LNCaP clone FGC (cell line): ENCODE results near the gene MZT1.
"Not testable (repeated sequence)": the region's sequence is repeated elsewhere in the genome, so short reads cannot be mapped to it uniquely, and the experiment has no call there.

Source experiments
- DNase-seq: peaks from one replicate; pipeline ENCODE4 v3.0.0-alpha.2; 2011; ENCODE audit warnings: low read depth
- H3K4me3 ChIP-seq: 2 replicates; pipeline ENCODE4 v1.5.1; 2011; ENCODE audit warnings: mild to moderate bottlenecking, low read depth, low read length, control low read depth
- TF ChIP-seq, protein P1 (sequence below): IDR thresholded peaks from 2 replicates; pipeline ENCODE4 v1.5.1; 2012; ENCODE audit warnings: mild to moderate bottlenecking; ENCODE audit not compliant: control insufficient read depth, insufficient read depth; ENCODE audit errors: extremely low read depth

Gene MZT1

DNA sequence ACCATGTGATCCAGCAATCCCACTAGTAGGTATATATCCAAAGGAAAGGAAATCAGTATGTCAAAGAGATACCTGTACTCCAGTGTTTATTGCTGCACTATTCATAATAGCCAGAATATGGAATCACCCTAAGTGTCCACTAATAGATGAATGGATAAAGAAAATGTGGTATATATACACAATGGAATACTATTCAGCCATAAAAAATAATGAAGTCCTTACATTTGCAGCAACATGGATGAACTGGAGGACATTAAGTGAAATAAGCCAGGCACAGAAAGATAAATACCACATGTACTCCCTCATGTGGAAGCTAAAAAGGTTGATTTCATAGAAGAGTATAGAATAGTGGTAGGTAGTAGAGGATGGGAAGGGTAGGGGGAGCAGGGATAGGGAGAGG is 23.8 kb upstream of the MZT1 start:
- DNase-seq = no peak
- no peak overlapping the region for H3K4me3 ChIP-seq
- TF ChIP-seq, protein P1, sequence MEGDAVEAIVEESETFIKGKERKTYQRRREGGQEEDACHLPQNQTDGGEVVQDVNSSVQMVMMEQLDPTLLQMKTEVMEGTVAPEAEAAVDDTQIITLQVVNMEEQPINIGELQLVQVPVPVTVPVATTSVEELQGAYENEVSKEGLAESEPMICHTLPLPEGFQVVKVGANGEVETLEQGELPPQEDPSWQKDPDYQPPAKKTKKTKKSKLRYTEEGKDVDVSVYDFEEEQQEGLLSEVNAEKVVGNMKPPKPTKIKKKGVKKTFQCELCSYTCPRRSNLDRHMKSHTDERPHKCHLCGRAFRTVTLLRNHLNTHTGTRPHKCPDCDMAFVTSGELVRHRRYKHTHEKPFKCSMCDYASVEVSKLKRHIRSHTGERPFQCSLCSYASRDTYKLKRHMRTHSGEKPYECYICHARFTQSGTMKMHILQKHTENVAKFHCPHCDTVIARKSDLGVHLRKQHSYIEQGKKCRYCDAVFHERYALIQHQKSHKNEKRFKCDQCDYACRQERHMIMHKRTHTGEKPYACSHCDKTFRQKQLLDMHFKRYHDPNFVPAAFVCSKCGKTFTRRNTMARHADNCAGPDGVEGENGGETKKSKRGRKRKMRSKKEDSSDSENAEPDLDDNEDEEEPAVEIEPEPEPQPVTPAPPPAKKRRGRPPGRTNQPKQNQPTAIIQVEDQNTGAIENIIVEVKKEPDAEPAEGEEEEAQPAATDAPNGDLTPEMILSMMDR = no peak

DNA sequence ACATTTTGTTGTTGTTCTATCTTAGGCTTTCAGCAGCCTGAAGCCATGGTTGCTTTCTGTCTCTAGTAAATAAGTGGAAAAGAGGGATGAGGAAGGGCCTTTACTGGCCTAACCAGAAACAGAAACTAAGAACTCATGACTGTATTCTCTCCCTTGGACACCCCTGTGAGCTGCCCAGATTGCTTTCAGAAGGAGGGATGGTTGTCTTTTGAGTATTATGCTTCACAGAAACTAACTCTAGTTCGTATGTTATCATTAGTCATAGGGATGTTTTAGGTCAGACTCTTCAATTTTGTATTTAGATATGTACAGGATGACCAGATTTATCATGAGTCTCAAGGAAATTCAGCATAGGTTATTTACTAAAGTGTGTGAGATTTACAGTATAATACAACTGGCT is 17.8 kb upstream of the MZT1 start:
- no peak for DNase-seq
- TF ChIP-seq, protein P1 = no peak
- no peak overlapping the region for H3K4me3 ChIP-seq

DNA sequence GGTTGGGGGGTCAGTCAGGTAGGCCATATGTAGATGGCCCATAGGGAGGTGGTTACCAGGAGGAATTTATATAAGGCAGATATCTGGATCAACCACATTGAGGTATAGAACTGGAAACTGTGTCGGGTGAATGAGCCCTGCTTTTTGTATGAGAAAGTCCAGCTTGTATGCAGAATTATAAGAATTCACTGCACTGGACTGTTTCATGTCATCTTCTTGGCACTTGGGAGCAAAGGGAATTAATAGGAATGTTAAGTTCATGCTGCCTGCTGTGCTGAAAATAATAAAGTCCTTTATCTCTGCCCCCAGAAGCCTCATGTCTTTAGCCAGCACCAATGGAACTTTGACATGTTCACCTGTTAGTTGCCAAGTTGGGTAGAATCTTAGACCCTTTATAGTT is 12.6 kb upstream of the MZT1 start:
- TF ChIP-seq, protein P1 = no peak
- DNase-seq = no peak
- no peak overlapping the region for H3K4me3 ChIP-seq

DNA sequence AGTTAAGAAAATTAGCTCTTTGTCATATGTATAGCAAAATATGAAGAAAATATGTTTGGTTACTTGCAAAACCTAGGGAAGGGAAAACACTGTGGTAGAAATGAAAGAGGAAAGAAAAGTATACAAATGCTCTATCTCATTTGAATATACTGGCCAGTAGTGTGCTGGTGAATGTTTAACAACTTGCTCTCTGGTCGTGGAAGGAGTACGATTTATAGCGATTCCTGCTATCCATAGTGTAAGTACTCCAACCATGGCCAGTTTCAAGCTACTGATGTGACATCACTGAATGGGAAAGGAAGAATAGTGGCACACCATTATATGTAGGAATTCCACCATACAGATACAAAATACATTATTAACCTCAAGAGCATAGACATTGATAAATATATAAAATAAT is 9.6 kb upstream of the MZT1 start:
- DNase-seq = no peak

DNA sequence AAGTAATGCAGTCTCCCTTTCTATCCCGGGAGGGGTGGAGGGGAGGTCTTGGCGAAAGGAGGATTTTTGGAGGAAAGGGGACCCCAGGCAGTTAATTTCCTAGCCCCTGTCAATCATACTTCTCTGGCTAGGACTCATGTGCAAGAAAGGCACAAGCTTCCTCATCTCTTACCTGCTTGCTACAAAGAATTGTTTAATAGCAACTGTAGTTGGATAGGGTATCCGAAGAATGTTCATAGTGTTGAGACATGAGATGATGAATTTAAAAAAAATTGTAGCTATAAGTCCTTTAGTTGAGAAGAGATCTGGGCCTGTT is 819 bp upstream of the MZT1 start:
- peak overlapping the region; percentile 76 for H3K4me3 ChIP-seq
- TF ChIP-seq, protein P1 = no peak
- no peak for DNase-seq

More for the DNA sequence above, 9.6 kb upstream of the MZT1 start:
- H3K4me3 ChIP-seq = no peak overlapping the region
- TF ChIP-seq, protein P1 = no peak

DNA sequence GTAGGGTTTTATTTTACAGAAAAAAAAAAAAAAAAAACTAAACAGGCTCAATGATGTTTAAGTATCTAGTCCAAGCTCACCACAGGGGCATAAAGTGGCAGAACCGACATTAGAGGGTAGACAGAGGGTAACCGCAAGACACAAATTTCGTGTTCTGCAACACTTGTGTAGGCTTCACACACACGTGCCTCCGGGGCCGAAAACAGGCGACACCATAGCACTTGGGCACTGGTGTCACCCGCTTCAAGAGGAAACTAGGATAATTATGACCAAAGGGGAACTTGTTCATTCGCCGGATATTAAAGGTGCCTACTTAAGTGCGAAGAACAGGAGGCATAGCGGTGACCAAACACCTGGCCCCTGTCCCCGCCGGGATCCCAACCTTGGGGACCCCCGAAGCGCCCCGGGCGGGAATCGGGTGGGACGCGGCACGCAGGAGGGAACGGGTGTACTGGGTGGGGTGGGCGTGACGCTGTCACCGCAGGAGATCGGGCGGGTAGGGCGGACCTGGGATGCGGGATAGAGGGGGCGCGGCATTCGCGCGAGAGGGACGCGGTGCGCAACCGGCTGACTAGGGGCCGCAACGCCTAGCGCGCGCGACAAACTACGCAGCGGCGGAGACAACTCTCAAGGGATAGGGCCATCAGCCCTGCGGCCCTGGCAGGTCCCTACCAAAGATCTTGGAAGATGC is 558 bp downstream of the MZT1 start:
- peak overlapping the region; percentile 76 for H3K4me3 ChIP-seq
- TF ChIP-seq, protein P1 = no peak
- DNase-seq = no peak

DNA sequence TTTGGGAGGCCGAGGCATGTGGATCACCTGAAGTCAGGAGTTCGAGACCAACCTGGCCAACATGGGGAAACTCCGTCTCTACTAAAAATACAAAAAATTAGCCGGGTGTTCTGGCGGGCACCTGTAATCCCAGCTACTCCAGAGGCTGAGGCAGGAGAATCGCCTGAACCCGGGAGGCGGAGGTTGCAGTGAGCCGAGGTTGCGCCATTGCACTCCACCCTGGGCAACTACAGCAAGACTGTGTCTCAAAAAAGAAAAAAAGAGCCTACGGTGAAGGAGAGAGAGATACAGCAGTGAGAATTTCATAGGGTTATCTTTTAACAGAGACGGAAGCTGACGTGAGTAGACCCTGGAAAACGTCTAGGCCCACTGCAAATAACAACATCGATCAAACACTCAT is 1.2 kb downstream of the MZT1 start:
- peak overlapping the region; percentile 76 for H3K4me3 ChIP-seq
- not testable (repeated sequence) for DNase-seq
